OCI-LY7 (cell line): ENCODE results near the gene RPS6KA2. TPM values are rescaled to one million over a fixed set of nuclear protein-coding genes. Genes with fewer than 3 reads are reported as not detected.

ENCODE experiments used
- BruUV-seq: library from RNA; stranded (reverse); fragments of 400-500 nt; replicated peaks from 2 replicates; lab custom pipeline; 2021; lab: Mats Ljungman, UMichigan
- CTCF ChIA-PET: fragments of 300-600 bp; sonication (Branson Sonifier 250); formaldehyde crosslinking; loops from one replicate; lab custom pipeline; 2022; ENCODE audit warnings: antibody characterized with exemption; ENCODE audit not compliant: unreplicated experiment; lab: Charles Lee
- POLR2A ChIA-PET: fragments of 300-600 bp; sonication (Branson Sonifier 250); formaldehyde crosslinking; loops from one replicate; lab custom pipeline; 2022; ENCODE audit warnings: antibody characterized with exemption; lab: Charles Lee
- DNase-seq: peaks from one replicate; pipeline ENCODE4 v3.0.0-alpha.2; 2015; ENCODE audit warnings: low spot score
- H2AFZ ChIP-seq: fragments of 200-600 bp; sonication (generic), shearing (Covaris generic); 2 replicates; pipeline ENCODE4 v1.6.1; 2014; ENCODE audit warnings: mild to moderate bottlenecking, antibody characterized with exemption, low read length, moderate library complexity
- H3K27ac ChIP-seq: fragments of 200-600 bp; sonication (generic); 2 replicates; pipeline ENCODE4 v1.5.1; 2014; ENCODE audit warnings: mixed run types, low read depth, mild to moderate bottlenecking, moderate library complexity, low read length, inconsistent platforms; ENCODE audit not compliant: poor library complexity, severe bottlenecking
- H3K36me3 ChIP-seq: fragments of 200-600 bp; sonication (generic); 2 replicates; pipeline ENCODE4 v1.6.1; 2014; ENCODE audit warnings: mild to moderate bottlenecking, antibody characterized with exemption, low read length, moderate library complexity, mixed read lengths; ENCODE audit not compliant: insufficient read depth
- H3K4me1 ChIP-seq: fragments of 200-600 bp; sonication (generic); 2 replicates; pipeline ENCODE4 v1.5.1; 2014; ENCODE audit warnings: mild to moderate bottlenecking, low read length; ENCODE audit not compliant: insufficient read depth, poor library complexity, severe bottlenecking
- H3K4me2 ChIP-seq: fragments of 200-600 bp; sonication (generic); 2 replicates; pipeline ENCODE4 v1.6.1; 2014; ENCODE audit warnings: mild to moderate bottlenecking, low read length
- H3K4me3 ChIP-seq: fragments of 200-600 bp; sonication (generic); 2 replicates; pipeline ENCODE4 v1.5.1; 2014; ENCODE audit warnings: mild to moderate bottlenecking, low read depth, low read length; ENCODE audit not compliant: poor library complexity, severe bottlenecking
- H3K79me2 ChIP-seq: fragments of 200-600 bp; sonication (generic); 2 replicates; pipeline ENCODE4 v1.6.1; 2016; ENCODE audit warnings: low read depth, mild to moderate bottlenecking, low read length, moderate library complexity, mixed read lengths; ENCODE audit not compliant: insufficient read depth
- H3K9me2 ChIP-seq: fragments of 200-600 bp; sonication (generic); 2 replicates; pipeline ENCODE4 v1.6.1; 2016; ENCODE audit warnings: mild to moderate bottlenecking, low read length, mixed read lengths; ENCODE audit not compliant: insufficient read depth
- H3K9me3 ChIP-seq: fragments of 200-600 bp; sonication (generic); 2 replicates; pipeline ENCODE4 v1.6.1; 2014; ENCODE audit warnings: mild to moderate bottlenecking, mixed run types, low read length, mixed read lengths
- H4K20me1 ChIP-seq: fragments of 200-600 bp; sonication (generic); 2 replicates; pipeline ENCODE4 v1.6.1; 2014; ENCODE audit warnings: mild to moderate bottlenecking, antibody characterized with exemption, low read length, moderate library complexity, mixed read lengths; ENCODE audit not compliant: insufficient read depth
- EZH2phosphoT487 ChIP-seq: fragments of 200-600 bp; sonication (generic); IDR thresholded peaks from 2 replicates; pipeline ENCODE4 v1.6.1; 2018; ENCODE audit warnings: low read depth, borderline replicate concordance, mild to moderate bottlenecking, mixed run types, antibody characterized with exemption, low read length, moderate library complexity, mixed read lengths
- intact Hi-C: fragments of 100-400 bp; cut with micrococcal nuclease; formaldehyde crosslinking; loops from one replicate; pipeline ENCODE4 v1.10.0; 2022; ENCODE audit not compliant: unreplicated experiment
- total RNA-seq, 2 experiments: library from RNA; depleted of rRNA in 1 of 2; stranded (reverse); fragments of >200 nt in 1 of 2; shearing (Covaris generic) in 1 of 2; gene quantifications; 2 replicates each; pipeline ENCODE4 v1.2.3, GENCODE V29; 2014 to 2022
- TF ChIP-seq, protein P1 (sequence below): fragments of 200-600 bp; sonication (generic); conservative IDR thresholded peaks from 2 replicates; pipeline ENCODE4 v1.5.1; 2014; ENCODE audit warnings: mild to moderate bottlenecking, antibody characterized with exemption, low read length, moderate library complexity, mixed read lengths

RPS6KA2 gene
- total RNA-seq, 2 experiments from 2014 or later = 0.69 to 1.9 TPM

DNA sequence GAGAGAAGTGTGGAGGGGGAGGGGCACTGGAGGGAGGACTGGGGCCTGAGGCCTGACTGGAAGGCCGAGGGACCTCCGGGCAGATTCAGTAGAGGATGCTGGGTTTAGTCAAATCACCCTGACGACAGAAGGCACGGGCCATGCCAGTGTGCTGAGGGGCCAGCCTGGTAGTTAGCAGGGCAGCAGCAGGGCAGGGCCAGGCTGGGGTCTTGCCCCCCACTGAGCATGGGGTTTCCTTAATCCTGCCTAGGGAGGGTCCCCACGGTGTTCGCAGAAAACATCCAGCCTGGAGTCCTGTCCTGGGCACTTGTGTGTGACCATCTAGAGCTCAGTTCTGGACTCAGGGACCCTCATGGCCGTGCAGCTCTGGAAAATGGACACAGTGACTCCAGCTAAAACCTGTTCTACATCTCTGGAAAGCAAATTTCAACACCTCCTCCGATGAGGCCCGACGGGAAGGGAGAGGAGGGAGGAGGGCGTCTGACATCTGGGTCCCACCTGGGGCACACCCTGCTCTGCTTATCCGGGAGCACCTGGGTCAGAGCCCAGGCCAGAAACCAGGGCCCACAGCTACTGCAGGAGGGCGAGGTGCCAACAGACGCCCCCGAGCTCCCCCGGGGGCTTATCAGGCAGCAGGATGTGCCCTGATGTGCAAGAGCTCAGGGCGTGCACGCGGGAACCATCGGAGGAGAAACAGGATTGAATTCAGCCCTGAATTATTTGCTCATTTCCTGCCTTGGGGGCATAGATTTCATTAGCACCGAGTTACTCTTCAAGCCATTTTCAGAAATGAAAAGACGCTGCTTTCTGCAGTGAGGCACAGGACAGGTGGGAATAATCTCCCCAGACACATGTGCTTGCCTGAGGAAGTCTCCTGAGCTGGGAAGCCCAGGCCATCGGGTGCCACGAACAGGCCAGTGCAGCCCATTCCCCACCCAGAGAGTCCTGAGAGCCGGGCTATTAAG is 166.3 kb downstream of the RPS6KA2 start:
- no peak overlapping the region for H3K27ac ChIP-seq
- no peak overlapping the region for H3K4me3 ChIP-seq
- CTCF ChIA-PET = interaction anchor here (0.5 kb wide), 1 partner anchor 55 kb away, joined by 3 read pairs; no protein-coding TSS in a partner anchor
- no peaks in the 10 kb centered on the region for H3K36me3 ChIP-seq
- no peaks in the 10 kb centered on the region for H3K9me2 ChIP-seq
- H3K4me1 ChIP-seq = peaks cover 33% of the 10 kb centered on the region
- no peak for TF ChIP-seq EZH2phosphoT487
- TF ChIP-seq, protein P1, sequence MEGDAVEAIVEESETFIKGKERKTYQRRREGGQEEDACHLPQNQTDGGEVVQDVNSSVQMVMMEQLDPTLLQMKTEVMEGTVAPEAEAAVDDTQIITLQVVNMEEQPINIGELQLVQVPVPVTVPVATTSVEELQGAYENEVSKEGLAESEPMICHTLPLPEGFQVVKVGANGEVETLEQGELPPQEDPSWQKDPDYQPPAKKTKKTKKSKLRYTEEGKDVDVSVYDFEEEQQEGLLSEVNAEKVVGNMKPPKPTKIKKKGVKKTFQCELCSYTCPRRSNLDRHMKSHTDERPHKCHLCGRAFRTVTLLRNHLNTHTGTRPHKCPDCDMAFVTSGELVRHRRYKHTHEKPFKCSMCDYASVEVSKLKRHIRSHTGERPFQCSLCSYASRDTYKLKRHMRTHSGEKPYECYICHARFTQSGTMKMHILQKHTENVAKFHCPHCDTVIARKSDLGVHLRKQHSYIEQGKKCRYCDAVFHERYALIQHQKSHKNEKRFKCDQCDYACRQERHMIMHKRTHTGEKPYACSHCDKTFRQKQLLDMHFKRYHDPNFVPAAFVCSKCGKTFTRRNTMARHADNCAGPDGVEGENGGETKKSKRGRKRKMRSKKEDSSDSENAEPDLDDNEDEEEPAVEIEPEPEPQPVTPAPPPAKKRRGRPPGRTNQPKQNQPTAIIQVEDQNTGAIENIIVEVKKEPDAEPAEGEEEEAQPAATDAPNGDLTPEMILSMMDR = no peak
- H3K4me2 ChIP-seq = peak overlapping the region; percentile 41; the same call in 1 of the 2 replicates
- H2AFZ ChIP-seq = peak overlapping the region; percentile 55; the same call in 1 of the 2 replicates
- no TSS peak for BruUV-seq
- peak; percentile 34 for DNase-seq
- intact Hi-C loops = loop anchor here (2.0 to 5.0 kb wide), 2 partner anchors 127 to 166 kb away; partner anchors contain the start of genes RAMACL and RPS6KA2
- POLR2A ChIA-PET = interaction anchor here (0.6 to 1.2 kb wide), 2 partner anchors 8 to 167 kb away, joined by 3 to 5 read pairs; no protein-coding TSS in a partner anchor
- H3K79me2 ChIP-seq = no peaks in the 10 kb centered on the region
- H4K20me1 ChIP-seq = no peaks in the 10 kb centered on the region
- no peaks in the 10 kb centered on the region for H3K9me3 ChIP-seq

DNA sequence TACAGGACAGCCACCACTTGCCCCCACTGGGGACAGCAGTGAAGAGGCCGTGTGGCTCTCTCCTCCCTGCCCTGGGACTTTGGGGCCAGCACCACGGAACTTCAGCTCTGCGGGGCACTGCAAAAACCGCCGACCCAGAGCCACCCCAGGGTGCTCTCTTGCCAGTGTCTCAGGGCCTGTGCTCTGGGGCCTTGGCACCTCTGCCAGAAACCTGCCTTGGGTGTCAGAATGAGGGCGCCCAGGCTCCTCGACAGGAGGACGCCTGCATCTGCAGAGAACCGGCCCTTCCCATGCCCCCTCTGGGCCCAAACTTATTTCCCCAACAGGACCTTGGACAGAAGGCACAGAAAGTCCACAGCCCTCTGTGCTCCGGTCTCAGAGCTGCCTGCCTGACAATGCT is 167.1 kb downstream of the RPS6KA2 start:
- DNase-seq = no peak
- no peak overlapping the region for H2AFZ ChIP-seq
- TF ChIP-seq, protein P1 = no peak
- no peak for TF ChIP-seq EZH2phosphoT487
- H3K4me2 ChIP-seq = no peak overlapping the region
- H3K27ac ChIP-seq = no peak overlapping the region
- ChIA-PET CTCF (no interaction called here), POLR2A (interaction anchor here (1.2 kb wide), 1 partner anchor 9 kb away, joined by 5 read pairs; no protein-coding TSS in a partner anchor)
- intact Hi-C loops = loop anchor here (2.0 to 5.0 kb wide), 2 partner anchors 127 to 167 kb away; partner anchors contain the start of genes RAMACL and RPS6KA2
- H3K79me2 ChIP-seq = no peaks in the 10 kb centered on the region
- H3K9me3 ChIP-seq = no peaks in the 10 kb centered on the region
- H3K36me3 ChIP-seq = no peaks in the 10 kb centered on the region
- no TSS peak for BruUV-seq
- H3K4me3 ChIP-seq = no peak overlapping the region
- no peaks in the 10 kb centered on the region for H3K9me2 ChIP-seq
- H4K20me1 ChIP-seq = no peaks in the 10 kb centered on the region
- H3K4me1 ChIP-seq = peaks cover 33% of the 10 kb centered on the region
